ENCODE results near the gene EDEM3.
A peak's percentile ranks its signal among the peaks of the same experiment; 100 is the strongest.

The EDEM3 gene

DNA sequence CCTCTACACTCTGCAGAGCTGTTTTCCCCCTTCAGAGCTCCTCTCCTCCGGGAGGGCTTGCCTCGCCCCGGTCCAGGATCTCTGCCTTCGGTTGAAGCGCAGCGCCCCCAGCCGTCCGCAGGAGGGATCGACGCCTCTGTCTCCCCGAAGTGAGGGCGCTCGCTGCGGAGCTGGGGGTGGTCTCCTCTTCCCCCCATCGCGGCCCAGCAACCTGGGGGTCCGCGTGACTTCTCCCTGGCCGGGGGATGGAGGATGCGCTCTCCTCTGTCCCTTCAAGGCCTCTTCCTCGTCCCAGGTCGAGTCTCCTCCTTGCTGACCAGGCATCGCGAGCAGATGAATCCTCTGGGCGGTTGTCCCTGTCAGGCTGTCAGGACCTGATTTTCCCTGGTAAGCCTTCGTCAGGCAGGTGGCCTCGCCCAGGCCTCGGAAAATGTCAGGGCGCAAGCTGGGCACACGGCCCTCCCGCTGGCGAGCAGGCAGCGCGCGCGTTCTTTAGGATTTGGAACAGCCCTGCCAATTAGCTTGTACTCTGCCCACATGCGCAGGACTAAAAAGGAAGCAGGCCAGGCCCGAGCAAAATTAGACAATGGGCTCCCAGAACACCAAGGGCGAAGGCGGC, 90.5 kb downstream of the EDEM3 start:
- peak; percentile 79 for DNase-seq

DNA sequence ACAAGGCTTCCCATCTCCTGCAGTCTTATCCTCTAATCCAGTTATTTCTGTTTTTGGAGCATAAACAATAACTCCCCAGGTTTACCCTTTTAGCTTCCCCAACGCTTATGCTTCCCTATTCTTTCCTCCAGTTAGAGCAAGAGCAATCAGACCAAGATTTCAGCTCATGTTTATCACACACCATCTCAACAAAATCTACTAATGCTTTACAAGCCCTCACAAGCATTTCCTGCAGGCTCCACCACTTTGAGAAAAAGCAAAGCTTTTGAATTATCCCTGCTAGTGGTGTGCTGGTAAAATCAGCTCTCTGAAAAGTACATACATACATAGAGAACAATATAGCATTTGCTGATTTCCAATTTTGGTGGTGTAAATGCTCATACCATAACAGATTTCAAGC, 92.9 kb downstream of the EDEM3 start:
- DNase-seq: no peak

DNA sequence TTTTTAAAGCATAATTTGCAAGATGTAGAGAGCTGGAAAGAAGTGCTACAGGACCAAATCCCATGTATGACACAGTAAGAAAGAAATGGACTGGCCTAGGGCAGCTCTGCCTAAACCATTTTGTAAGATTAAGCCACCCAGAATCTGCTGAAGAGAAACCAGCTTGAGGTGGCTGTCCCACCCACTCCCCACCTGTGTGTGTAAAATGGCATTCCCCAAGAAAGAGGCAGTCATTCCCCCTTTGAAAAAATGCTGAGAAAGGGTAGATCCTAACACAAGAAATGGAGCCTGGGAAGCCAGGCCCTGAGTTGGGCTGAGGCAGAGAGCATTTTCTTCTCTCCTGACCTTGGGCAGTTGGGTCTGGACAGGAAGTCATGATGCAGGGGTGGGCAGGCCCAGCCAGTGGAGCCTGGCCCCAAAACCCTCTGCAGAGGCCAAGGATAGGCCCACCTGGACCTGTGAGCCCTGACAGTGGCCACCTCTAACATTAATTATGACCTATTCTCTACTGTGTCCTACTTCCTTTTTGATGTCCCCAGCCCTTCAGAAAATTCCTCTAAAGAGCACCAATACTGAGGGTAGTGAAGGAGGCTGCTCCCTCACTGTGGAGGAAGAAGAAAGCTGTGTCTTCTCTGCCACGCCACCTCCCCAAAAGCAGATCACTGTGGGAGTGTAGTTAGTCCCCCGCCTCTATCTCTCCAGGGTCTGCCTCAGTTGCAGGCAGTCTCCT, 94.0 kb downstream of the EDEM3 start:
- DNase-seq: no peak

DNA sequence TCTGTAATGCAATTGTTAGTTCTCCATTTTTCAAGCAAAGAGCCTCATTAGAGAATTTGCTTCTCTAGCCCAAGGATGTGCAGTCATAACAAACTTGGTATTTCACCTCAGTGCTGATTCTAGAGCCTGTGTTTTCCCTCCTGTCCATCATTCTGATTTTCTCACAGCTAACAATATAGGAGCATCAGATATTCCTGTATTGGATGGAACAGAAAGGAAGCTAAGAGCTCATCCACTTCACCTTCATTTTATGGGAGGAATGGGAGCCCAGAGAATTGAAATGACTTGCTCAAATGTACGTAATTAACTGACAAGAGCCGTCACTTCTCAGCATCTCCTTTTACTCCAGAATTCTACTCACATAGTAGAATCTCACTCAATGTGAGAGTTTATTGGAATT, 96.6 kb downstream of the EDEM3 start:
- no peak for DNase-seq

DNA sequence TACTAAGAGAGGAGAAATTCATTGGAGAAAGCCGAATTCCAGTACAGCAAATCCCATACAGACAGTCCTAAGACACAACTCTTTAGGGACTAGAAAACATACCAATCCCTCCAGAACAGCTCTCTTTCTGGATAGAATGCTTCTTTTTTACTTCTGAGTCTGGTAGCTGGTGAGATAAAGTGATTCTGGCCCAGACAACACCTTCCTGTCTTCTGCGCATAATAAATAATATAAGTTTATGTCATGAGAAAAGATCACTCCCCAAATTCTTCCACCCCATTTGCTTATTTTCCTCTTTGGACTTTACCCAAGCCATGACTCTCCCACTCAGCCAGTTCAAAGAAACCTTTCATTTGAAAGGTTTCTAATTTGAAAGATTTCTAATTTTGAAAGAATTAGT, 98.4 kb downstream of the EDEM3 start:
- no peak for DNase-seq

- DNase-seq: no peak
These were observed 99.5 kb downstream of the EDEM3 start for GRCh38 chr1:184655185-184655584.

DNA sequence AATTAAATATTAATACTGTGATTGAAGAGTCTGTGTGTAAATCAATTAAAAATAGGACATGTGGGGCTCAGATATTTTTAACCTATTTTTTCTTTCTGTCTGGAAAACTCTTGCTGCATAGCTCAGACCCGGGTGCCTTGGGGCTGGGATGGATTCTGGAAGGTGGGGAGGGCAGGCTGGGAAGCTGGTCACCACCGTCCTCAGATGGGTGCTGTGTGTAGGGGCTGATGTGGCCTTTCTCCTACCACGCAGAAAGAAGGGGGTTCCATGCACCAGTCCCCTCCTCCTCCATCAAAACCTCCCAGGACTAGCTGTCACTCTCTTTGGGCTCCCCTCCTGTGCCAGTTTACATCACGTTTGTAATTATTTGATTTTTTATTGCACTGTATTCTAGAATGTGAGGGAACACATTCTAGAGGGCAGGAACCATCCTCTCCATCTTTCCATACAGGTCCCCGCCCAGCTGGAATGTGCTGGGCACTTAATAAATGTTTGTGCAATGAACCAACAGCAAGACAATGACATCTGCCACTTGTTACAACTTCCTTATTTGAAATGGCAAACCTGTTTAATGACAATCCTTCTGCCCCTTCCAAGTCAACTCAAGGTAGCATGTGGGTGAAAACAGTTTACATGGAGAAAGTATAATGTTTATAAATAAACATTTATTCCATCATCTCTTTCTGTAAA, 104.3 kb downstream of the EDEM3 start:
- DNase-seq: no peak

GRCh38 chr1:184649451-184649888, 105.2 kb downstream of the EDEM3 start:
- no peak for DNase-seq

DNA sequence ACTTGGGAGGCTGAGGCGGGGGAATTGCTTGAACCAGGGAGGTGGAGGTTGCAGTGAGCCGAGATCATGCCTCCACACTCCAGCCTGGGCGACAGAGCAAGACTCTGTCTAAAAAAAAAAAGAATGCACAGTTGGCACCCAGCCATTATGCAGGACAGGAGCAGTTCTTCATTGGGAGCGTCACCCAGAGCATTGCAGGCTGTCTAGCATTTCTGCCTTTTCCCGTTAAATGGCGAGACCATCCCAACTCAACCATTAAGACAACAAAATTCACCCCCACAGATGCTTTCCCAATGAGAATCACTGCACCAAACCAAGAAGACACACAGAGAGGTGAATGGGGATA, 105.8 kb downstream of the EDEM3 start:
- DNase-seq: no peak

- DNase-seq: no peak
These were observed 106.3 kb downstream of the EDEM3 start for GRCh38 chr1:184648160-184648855.

DNA sequence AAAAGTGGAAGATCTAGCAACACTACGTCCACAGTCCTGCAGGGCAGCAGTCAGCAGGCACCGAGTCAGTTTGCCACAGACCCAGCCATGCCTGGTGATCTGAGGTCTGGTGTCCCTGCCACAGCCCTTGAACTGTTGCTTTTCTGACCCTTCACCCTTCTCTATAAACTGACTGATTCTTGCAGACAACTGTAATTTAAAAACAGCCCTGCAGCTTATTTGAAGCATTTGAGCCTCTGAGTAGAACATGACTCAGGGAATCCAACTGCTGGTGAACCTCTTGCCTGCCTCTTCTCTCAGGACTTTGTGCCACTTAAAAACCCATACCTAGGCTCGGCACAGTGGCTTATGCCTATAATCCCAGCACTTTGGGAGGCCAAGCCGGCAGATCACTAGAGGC, 107.2 kb downstream of the EDEM3 start:
- DNase-seq: no peak

DNA sequence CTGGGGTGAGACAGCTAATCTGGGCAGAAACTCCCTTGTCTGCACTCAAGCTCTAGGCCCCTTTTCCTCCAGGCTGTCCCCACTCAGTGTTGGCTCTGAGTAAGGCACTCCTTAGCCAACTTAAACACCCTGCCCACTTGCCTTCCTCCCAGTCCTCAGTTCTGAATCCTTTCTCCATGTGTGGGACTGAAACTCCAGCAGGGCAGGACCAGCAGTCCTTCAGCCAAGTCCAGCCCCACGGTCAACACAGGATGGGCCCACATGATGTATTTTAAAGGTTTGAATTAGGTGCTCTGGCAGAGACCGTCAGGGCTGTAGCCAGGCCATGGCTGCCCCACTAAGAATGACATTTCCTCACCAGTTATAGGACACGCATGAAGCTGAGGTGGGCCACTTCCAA, 107.8 kb downstream of the EDEM3 start:
- DNase-seq: no peak

- DNase-seq: no peak
These were observed 108.4 kb downstream of the EDEM3 start for GRCh38 chr1:184646178-184646701.

DNA sequence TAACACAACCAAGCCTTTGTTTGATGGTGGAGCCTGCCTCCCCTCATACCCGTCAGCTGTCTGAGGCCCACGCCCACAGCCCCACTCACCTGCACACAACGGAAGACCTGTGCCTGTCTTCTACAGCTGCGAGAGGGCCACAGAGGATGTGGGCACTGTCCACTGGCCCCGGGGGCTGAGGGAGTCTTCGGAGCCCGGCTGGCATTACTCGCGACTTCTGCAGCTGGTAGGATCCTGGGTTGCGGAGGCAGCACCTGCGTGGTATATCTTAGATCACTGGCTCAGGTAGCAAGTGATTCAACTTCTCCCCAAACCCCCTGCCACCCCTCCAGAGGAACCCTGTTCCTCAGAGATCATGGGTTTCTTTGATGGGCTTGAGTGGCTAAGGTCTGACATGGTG, 109.9 kb downstream of the EDEM3 start:
- no peak for DNase-seq

DNA sequence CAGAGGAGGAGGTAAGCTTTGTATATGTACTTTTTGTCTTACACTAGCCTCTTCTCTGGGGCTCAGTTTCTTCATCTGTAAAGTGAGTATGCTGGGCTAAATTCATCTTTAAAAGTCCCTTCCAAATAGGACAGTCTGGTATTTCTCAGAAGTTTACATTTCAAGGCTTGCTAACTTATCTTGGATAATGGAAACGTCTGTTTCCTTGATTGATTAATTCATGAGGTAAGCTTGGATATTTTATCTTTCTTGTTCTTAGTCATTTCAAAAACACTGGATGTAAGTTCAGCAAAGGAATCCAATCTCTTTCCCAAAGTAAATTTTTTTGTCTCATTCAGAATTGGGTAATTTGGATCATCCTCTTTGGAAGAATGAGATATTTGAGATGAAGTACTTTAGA, 111.0 kb downstream of the EDEM3 start:
- DNase-seq: no peak

- DNase-seq: no peak
These were observed 112.8 kb downstream of the EDEM3 start for GRCh38 chr1:184641894-184642293.

- no peak for DNase-seq
These were observed 114.2 kb downstream of the EDEM3 start for GRCh38 chr1:184640505-184640904.

Data from NCI-H1092 (cell line).